ENCODE data around the gene TSHZ2.

DNA sequence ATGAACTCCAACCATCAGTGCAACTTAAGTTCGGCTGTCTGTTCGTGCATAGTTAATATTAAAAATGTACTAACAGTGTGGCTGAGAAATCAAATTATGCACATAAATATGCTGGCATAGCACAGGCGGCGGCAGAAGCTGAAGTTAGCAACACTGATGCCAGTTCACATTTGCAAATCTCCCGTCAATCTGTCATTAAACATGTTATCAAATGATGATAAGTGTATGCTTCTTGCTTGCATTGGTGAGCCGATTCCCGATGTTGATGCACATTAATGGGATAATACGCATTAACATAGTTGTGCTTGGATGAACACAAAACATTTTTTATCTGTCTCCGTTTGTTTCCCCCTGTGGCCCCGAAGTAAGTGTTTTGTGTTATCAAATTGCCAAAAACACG lies 312.1 kb downstream of the TSHZ2 start:
- TF ChIP-seq, protein P1, sequence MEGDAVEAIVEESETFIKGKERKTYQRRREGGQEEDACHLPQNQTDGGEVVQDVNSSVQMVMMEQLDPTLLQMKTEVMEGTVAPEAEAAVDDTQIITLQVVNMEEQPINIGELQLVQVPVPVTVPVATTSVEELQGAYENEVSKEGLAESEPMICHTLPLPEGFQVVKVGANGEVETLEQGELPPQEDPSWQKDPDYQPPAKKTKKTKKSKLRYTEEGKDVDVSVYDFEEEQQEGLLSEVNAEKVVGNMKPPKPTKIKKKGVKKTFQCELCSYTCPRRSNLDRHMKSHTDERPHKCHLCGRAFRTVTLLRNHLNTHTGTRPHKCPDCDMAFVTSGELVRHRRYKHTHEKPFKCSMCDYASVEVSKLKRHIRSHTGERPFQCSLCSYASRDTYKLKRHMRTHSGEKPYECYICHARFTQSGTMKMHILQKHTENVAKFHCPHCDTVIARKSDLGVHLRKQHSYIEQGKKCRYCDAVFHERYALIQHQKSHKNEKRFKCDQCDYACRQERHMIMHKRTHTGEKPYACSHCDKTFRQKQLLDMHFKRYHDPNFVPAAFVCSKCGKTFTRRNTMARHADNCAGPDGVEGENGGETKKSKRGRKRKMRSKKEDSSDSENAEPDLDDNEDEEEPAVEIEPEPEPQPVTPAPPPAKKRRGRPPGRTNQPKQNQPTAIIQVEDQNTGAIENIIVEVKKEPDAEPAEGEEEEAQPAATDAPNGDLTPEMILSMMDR (IDR thresholded peaks at IDR 0.05; ENCODE audit: low read length) = no peak
- no peak for TF ChIP-seq EZH2 (IDR thresholded peaks at IDR 0.05; ENCODE audit: borderline replicate concordance, low read length)

Data from OCI-LY1 (cell line).